BLaER1 (cell line): ENCODE measurements around the gene WFDC10A.
"Not testable (repeated sequence)": the region's sequence is repeated elsewhere in the genome, so short reads cannot be mapped to it uniquely, and the experiment has no call there.

ENCODE experiments used
- H3K27ac ChIP-seq: shearing (Covaris generic); formaldehyde crosslinking; 2 replicates; pipeline ENCODE4 v1.8.1; 2022
- H3K27me3 ChIP-seq: shearing (Covaris generic); formaldehyde crosslinking; 2 replicates; pipeline ENCODE4 v1.8.1; 2022
- H3K36me3 ChIP-seq: shearing (Covaris generic); formaldehyde crosslinking; 2 replicates; pipeline ENCODE4 v1.8.1; 2022
- H3K4me1 ChIP-seq: shearing (Covaris generic); formaldehyde crosslinking; 2 replicates; pipeline ENCODE4 v1.8.1; 2022
- H3K4me2 ChIP-seq: shearing (Covaris generic); formaldehyde crosslinking; 2 replicates; pipeline ENCODE4 v1.8.1; 2022
- H3K4me3 ChIP-seq: shearing (Covaris generic); formaldehyde crosslinking; 2 replicates; pipeline ENCODE4 v1.8.1; 2022
- H3K9ac ChIP-seq: shearing (Covaris generic); formaldehyde crosslinking; 2 replicates; pipeline ENCODE4 v1.8.1; 2022
- H3K9me3 ChIP-seq: shearing (Covaris generic); formaldehyde crosslinking; 2 replicates; pipeline ENCODE4 v1.8.1; 2022
- H4K20me1 ChIP-seq: shearing (Covaris generic); formaldehyde crosslinking; 2 replicates; pipeline ENCODE4 v1.8.1; 2022
- Cebpa-rat ChIP-seq: shearing (Covaris generic); IDR thresholded peaks from 2 replicates; pipeline ENCODE4 v1.8.1; 2022

The WFDC10A gene

DNA sequence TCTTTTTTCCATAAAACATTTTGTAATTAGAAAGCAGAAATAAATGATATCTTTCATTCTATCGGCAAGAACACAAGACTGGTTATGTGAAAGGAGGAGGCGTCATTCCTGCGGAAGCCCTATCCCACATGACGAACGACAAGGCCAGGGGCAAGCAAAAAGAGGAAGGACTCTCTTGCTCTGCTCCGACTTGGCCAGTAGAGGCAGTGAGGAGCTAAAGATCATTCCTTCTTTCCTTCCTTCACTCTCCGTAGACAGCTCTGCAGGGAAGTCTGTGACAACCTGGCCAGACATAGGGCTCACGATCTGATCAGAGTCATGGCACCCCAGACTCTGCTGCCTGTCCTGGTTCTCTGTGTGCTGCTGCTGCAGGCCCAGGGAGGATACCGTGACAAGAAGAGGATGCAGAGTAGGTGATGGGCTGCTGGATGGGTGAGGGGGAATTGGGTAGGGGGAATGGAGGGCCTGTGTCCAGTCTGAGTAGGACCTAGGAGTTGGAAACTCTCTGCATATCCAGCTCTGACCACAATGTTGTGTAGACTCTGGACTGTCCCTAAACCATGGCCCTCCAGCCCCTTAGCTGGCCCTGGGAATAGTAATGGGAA, at the start of gene WFDC10A:
TSS of gene WFDC10A (plus strand) at position 244 of the 605 bp plus-strand sequence. CDS start at position 319, 75 bp downstream.
- no peaks in the 10 kb centered on the region for H3K27me3 ChIP-seq
- H3K9me3 ChIP-seq: peaks cover 11% of the 10 kb centered on the region
- H3K27ac ChIP-seq: no peak within 1 kb of the TSS
- no peak for TF ChIP-seq Cebpa-rat
- H3K4me3 ChIP-seq: no peak within 1 kb of the TSS
- no peaks in the 10 kb centered on the region for H4K20me1 ChIP-seq
- H3K4me2 ChIP-seq: no peak within 1 kb of the TSS
- H3K36me3 ChIP-seq: no peaks in the 10 kb centered on the region
- H3K4me1 ChIP-seq: peaks cover 13% of the 10 kb centered on the region
- no peak within 1 kb of the TSS for H3K9ac ChIP-seq

DNA sequence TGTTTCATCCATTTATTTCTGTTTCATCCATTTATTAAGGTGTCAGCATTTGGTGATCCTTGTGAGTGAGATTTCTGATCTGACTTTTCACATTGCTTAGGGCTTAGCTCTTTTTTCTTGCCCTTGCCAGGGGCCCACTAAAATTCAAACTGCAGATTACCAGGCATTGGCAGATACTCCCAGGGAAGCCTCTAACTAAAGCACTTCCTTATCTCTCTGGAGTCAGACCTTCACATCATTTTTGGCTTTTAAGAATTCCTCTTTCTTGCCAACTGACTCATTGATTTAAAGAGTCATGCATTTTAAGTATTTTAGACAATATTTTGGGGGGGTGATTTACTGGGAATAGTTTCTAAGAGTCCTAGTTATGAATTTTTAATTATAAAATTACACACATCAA, 47.8 kb upstream of the WFDC10A start:
- Histone ChIP-seq H3K4me1 (no peaks in the 10 kb centered on the region), H3K36me3 (no peaks in the 10 kb centered on the region)
- no peak for TF ChIP-seq Cebpa-rat

DNA sequence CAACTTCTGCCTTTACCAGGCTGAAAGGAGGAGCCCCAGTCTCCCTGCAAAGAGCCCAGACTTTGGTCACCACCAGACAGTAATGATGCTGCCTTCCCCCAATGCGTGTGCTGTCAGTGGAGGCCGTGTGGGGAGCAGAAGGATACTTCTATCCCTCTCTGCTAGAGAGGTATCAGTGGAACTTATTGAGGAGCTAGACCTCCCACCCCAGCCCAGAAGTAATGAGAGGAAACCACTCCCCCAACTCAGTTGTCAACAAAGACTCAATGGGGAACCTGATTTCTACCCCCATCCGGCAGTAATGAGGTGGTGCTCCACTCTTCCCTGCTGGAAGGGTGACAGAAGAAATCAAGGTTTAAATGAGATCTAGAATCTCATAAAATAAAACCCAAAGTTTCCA, 46.0 kb upstream of the WFDC10A start:
- Histone ChIP-seq H3K4me2 (no peak overlapping the region), H3K27ac (no peak overlapping the region)
- TF ChIP-seq Cebpa-rat: no peak

More for the DNA sequence above, 47.8 kb upstream of the WFDC10A start:
- Histone ChIP-seq H3K27me3 (no peaks in the 10 kb centered on the region), H4K20me1 (no peaks in the 10 kb centered on the region), H3K27ac (no peak overlapping the region), H3K4me3 (no peak overlapping the region), H3K9me3 (no peaks in the 10 kb centered on the region), H3K4me2 (no peak overlapping the region), H3K9ac (no peak overlapping the region)

GRCh38 chr20:45584294-45584693, 45.2 kb upstream of the WFDC10A start:
- not testable (repeated sequence) for H3K27ac ChIP-seq, H3K4me1 ChIP-seq, H4K20me1 ChIP-seq, H3K9ac ChIP-seq, H3K27me3 ChIP-seq, H3K36me3 ChIP-seq, H3K9me3 ChIP-seq, H3K4me2 ChIP-seq, H3K4me3 ChIP-seq

More for the DNA sequence above, 46.0 kb upstream of the WFDC10A start:
- Histone ChIP-seq H3K4me1 (no peaks in the 10 kb centered on the region), H3K36me3 (no peaks in the 10 kb centered on the region), H3K27me3 (no peaks in the 10 kb centered on the region), H3K9ac (no peak overlapping the region), H3K4me3 (no peak overlapping the region), H3K9me3 (no peaks in the 10 kb centered on the region), H4K20me1 (no peaks in the 10 kb centered on the region)

DNA sequence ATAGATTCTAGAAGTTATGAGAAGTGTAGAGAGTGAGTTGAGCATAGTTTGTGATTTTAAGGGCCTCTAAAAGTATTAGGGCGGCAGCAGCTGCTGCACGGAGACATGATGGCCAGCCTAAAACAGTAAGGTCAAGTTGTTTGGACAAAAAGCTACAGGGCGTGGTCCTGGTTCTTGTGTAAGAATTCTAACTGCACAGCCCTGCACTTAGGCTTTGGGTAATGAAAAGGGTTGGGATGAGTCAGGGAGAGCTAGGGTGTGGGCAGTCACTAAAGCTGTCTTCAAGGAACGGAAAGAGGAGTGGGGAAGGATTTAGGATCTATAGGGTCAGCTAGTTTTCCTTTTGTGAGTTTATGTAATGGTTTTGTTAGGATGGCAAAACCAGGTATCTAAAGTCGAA, 43.6 kb upstream of the WFDC10A start:
- H3K36me3 ChIP-seq, H3K27ac ChIP-seq, H3K4me2 ChIP-seq, H3K9me3 ChIP-seq, H3K27me3 ChIP-seq, H3K4me1 ChIP-seq, H3K9ac ChIP-seq, H3K4me3 ChIP-seq, H4K20me1 ChIP-seq: not testable (repeated sequence)

GRCh38 chr20:45588800-45589199, 40.7 kb upstream of the WFDC10A start:
- Histone ChIP-seq H4K20me1 (no peaks in the 10 kb centered on the region), H3K4me3 (no peak overlapping the region), H3K4me1 (no peaks in the 10 kb centered on the region), H3K9ac (no peak overlapping the region), H3K4me2 (no peak overlapping the region), H3K27me3 (no peaks in the 10 kb centered on the region), H3K36me3 (no peaks in the 10 kb centered on the region), H3K27ac (no peak overlapping the region), H3K9me3 (no peaks in the 10 kb centered on the region)
- no peak for TF ChIP-seq Cebpa-rat

- TF ChIP-seq Cebpa-rat: no peak
- Histone ChIP-seq H3K4me2 (no peak overlapping the region), H3K4me3 (no peak overlapping the region), H3K9ac (no peak overlapping the region), H3K36me3 (no peaks in the 10 kb centered on the region), H3K27ac (no peak overlapping the region), H3K9me3 (no peaks in the 10 kb centered on the region), H4K20me1 (no peaks in the 10 kb centered on the region), H3K27me3 (no peaks in the 10 kb centered on the region), H3K4me1 (no peaks in the 10 kb centered on the region)
Measured at GRCh38 chr20:45589725-45590124, 39.8 kb upstream of the WFDC10A start.

- Histone ChIP-seq H3K4me3 (no peak overlapping the region), H3K27ac (no peak overlapping the region), H3K4me2 (no peak overlapping the region), H3K9me3 (no peaks in the 10 kb centered on the region), H4K20me1 (no peaks in the 10 kb centered on the region), H3K9ac (no peak overlapping the region), H3K4me1 (no peaks in the 10 kb centered on the region), H3K36me3 (no peaks in the 10 kb centered on the region), H3K27me3 (no peaks in the 10 kb centered on the region)
- TF ChIP-seq Cebpa-rat: no peak
Measured at GRCh38 chr20:45592574-45593189, 36.9 kb upstream of the WFDC10A start.

DNA sequence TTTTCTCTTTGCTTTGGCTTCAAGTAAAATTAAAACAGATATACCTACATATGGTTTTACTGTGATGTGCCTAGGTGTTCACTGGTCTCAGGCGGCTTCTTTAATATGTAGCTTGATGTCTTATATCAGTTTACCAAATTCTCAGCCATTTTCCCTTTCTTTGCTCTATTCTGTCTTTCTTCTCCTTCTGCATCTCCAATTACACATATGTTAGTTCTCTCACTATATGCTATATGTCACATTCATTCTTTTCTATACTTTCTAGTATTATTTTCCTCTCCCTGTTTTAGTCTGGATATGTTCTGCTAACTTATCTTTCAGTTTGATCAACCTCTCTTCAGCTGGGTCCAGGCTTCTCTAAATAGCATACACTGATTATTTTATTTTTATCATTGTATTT, 36.0 kb upstream of the WFDC10A start:
- Histone ChIP-seq H3K27me3 (no peaks in the 10 kb centered on the region), H3K4me1 (no peaks in the 10 kb centered on the region)

GRCh38 chr20:45595235-45595634, 34.3 kb upstream of the WFDC10A start:
- H3K27ac ChIP-seq: no peak overlapping the region
- no peaks in the 10 kb centered on the region for H3K4me1 ChIP-seq
- no peaks in the 10 kb centered on the region for H3K36me3 ChIP-seq
- H3K9ac ChIP-seq: no peak overlapping the region
- no peak overlapping the region for H3K4me2 ChIP-seq
- no peaks in the 10 kb centered on the region for H4K20me1 ChIP-seq
- H3K9me3 ChIP-seq: no peaks in the 10 kb centered on the region
- H3K27me3 ChIP-seq: no peaks in the 10 kb centered on the region
- H3K4me3 ChIP-seq: no peak overlapping the region
- TF ChIP-seq Cebpa-rat: no peak

More for the DNA sequence above, 36.0 kb upstream of the WFDC10A start:
- H3K4me2 ChIP-seq: no peak overlapping the region
- H3K4me3 ChIP-seq: no peak overlapping the region
- no peaks in the 10 kb centered on the region for H3K9me3 ChIP-seq
- H3K36me3 ChIP-seq: no peaks in the 10 kb centered on the region
- H3K9ac ChIP-seq: no peak overlapping the region
- TF ChIP-seq Cebpa-rat: no peak
- no peak overlapping the region for H3K27ac ChIP-seq
- H4K20me1 ChIP-seq: no peaks in the 10 kb centered on the region

GRCh38 chr20:45607810-45608209, 21.7 kb upstream of the WFDC10A start:
- TF ChIP-seq Cebpa-rat: no peak

More at GRCh38 chr20:45607810-45608209, 21.7 kb upstream of the WFDC10A start:
- peaks cover 8% of the 10 kb centered on the region; the same call in 1 of the 2 replicates for H3K36me3 ChIP-seq
- H3K27me3 ChIP-seq: no peaks in the 10 kb centered on the region
- peaks cover 15% of the 10 kb centered on the region for H3K4me1 ChIP-seq
- H3K4me3 ChIP-seq: no peak overlapping the region
- no peak overlapping the region for H3K9ac ChIP-seq
- H3K9me3 ChIP-seq: peaks cover 31% of the 10 kb centered on the region
- H3K4me2 ChIP-seq: no peak overlapping the region
- no peak overlapping the region for H3K27ac ChIP-seq
- H4K20me1 ChIP-seq: no peaks in the 10 kb centered on the region
